ENCODE measurements around the gene NCKAP1. TPM values are rescaled to one million over a fixed set of nuclear protein-coding genes. Genes with fewer than 3 reads are reported as not detected.
"Not testable (repeated sequence)": the region's sequence is repeated elsewhere in the genome, so short reads cannot be mapped to it uniquely, and the experiment has no call there.

The NCKAP1 gene
- total and polyA plus RNA-seq, 3 donors from 2014 or later, result 59.6 to 110 (median 82.9) TPM

GRCh38 chr2:182971820-182972547 lies 66.3 kb downstream of the NCKAP1 start:
- Histone ChIP-seq H3K27me3 (no peaks in the 10 kb centered on the region), H3K4me1 (no peaks in the 10 kb centered on the region), H3K27ac (no peak overlapping the region), H3K36me3 (ENCODE audit: low read depth, missing control alignments) (no peaks in the 10 kb centered on the region), H3K9me3 (no peaks in the 10 kb centered on the region), H3K4me3 (no peak overlapping the region)
- TF ChIP-seq CTCF (IDR thresholded peaks at IDR 0.05) (no peak), POLR2A (IDR thresholded peaks at IDR 0.05) (no peak)
- DNase-seq, result no peak
- intact Hi-C loops (cut with DNase I; ENCODE audit: low total_unique reads), result no loop called here
- 96 to 99% methylated on average over 3 of the region's 3 CpGs for WGBS, 2 donors

DNA sequence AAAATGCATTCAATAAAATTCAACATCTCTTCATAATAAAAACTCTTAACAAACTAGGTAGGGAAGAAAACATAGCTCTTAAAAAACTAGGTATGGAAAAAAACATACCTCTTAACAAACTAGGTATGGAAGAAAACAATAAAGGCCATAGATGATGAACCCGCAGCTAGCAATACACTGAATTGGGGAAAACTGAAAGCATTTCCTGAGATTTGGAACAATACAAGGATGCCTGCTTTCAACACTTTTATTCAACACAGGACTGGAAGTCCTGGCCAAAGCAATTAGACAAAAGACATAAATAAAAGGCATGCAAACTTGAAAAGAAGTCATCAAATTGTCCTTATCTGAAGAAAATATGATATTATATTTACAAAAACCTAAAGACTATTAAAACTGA lies 67.8 kb downstream of the NCKAP1 start:
- DNase-seq, result no peak
- Histone ChIP-seq H3K27ac (no peak overlapping the region), H3K27me3 (no peaks in the 10 kb centered on the region), H3K4me3 (no peak overlapping the region), H3K9me3 (no peaks in the 10 kb centered on the region), H3K36me3 (ENCODE audit: low read depth, missing control alignments) (no peaks in the 10 kb centered on the region), H3K4me1 (no peaks in the 10 kb centered on the region)
- intact Hi-C loops (cut with DNase I; ENCODE audit: low total_unique reads), result no loop called here
- TF ChIP-seq CTCF (IDR thresholded peaks at IDR 0.05) (no peak), POLR2A (IDR thresholded peaks at IDR 0.05) (no peak)
- WGBS, 2 donors, result 85 to 94% methylated on average over 1 of the region's 1 CpG

DNA sequence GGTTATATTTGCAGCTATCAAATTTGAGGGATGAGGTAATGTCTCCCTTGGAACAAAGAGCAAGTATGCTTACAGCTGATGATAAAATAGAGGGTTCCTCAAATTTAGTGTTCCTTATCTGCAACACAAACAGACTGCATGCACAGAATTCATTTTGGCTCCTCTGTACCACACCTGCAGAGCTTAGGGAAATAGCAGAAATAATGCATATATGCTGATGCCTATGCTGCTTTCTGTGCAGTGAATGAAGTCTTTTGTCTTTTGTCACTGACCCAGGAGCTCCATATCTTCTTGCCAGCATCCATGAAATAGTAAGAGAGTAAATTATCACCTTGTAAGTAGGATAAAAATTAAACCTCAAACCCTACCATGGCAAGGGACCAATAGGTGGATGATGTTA lies 69.8 kb downstream of the NCKAP1 start:
- intact Hi-C loops (cut with DNase I; ENCODE audit: low total_unique reads), result no loop called here

GRCh38 chr2:182966356-182966755 lies 71.9 kb downstream of the NCKAP1 start:
- intact Hi-C loops (cut with DNase I; ENCODE audit: low total_unique reads); H3K27me3 ChIP-seq; H3K36me3 ChIP-seq (ENCODE audit: low read depth, missing control alignments); H3K4me3 ChIP-seq; H3K9me3 ChIP-seq; DNase-seq; H3K4me1 ChIP-seq; H3K27ac ChIP-seq: not testable (repeated sequence)
- 94 to 98% methylated on average over 8 of the region's 8 CpGs for WGBS, 2 donors

More for the DNA sequence above, 69.8 kb downstream of the NCKAP1 start:
- Histone ChIP-seq H3K27me3 (no peaks in the 10 kb centered on the region), H3K27ac (no peak overlapping the region), H3K9me3 (no peaks in the 10 kb centered on the region), H3K4me3 (no peak overlapping the region), H3K4me1 (no peaks in the 10 kb centered on the region), H3K36me3 (ENCODE audit: low read depth, missing control alignments) (no peaks in the 10 kb centered on the region)
- no peak for DNase-seq
- TF ChIP-seq CTCF (IDR thresholded peaks at IDR 0.05), result no peak
- no peak for TF ChIP-seq POLR2A (IDR thresholded peaks at IDR 0.05)

DNA sequence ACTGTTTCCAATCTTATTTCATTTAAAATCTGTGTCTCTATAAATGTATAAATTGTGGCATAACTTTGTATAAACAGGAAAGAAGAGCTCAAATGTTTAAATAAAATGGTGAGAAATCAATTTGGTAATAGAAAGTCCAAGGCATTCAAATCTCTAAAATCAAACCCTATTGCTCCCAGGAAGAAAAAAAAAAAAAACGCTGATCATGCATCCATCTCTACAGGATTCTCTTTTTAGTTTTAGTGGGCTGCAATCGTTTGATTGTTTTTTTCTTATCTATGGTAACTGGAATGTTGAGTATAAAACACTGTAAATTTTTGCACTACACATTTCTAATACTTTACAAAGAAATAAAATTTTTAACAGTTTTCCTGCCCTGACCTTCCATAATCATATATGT lies 75.6 kb downstream of the NCKAP1 start:
- H3K27ac ChIP-seq, result no peak overlapping the region
- no peaks in the 10 kb centered on the region for H3K36me3 ChIP-seq (ENCODE audit: low read depth, missing control alignments)
- no peaks in the 10 kb centered on the region for H3K9me3 ChIP-seq
- WGBS, 2 donors, result 73 to 75% methylated on average over 2 of the region's 2 CpGs
- no peak overlapping the region for H3K4me3 ChIP-seq
- H3K27me3 ChIP-seq, result no peaks in the 10 kb centered on the region
- intact Hi-C loops (cut with DNase I; ENCODE audit: low total_unique reads), result no loop called here
- H3K4me1 ChIP-seq, result no peaks in the 10 kb centered on the region
- no peak for DNase-seq
- TF ChIP-seq POLR2A (IDR thresholded peaks at IDR 0.05) (no peak), CTCF (IDR thresholded peaks at IDR 0.05) (no peak)

DNA sequence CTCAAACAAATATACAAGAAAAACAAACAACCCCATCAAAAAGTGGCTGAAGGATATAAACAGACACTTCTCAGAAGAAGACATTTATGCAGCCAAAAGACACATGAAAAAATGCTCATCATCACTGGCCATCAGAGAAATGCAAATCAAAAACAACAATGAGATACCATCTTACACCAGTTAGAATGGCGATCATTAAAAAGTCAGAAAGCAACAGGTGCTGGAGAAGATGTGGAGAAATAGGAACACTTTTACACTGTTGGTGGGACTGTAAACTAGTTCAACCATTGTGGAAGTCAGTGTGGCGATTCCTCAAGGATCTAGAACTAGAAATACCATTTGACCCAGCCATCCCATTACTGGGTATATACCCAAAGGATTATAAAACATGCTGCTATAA lies 77.4 kb downstream of the NCKAP1 start:
- DNase-seq; H3K9me3 ChIP-seq; H3K4me1 ChIP-seq; H3K36me3 ChIP-seq (ENCODE audit: low read depth, missing control alignments); H3K27ac ChIP-seq; H3K27me3 ChIP-seq; intact Hi-C loops (cut with DNase I; ENCODE audit: low total_unique reads); H3K4me3 ChIP-seq: not testable (repeated sequence)
- WGBS, 2 donors, result 93 to 100% methylated on average over 1 to 2 of the region's 2 CpGs
